Measurements from ENCODE around the gene SENP5. TPM values are rescaled to one million over a fixed set of nuclear protein-coding genes. Genes with fewer than 3 reads are reported as not detected.

Gene SENP5
- polyA plus RNA-seq, 4 donors: 17.6 to 37.8 (median 24.4) TPM

- no peak for DNase-seq (ENCODE audit: low read depth in 4 of 4, low spot score in 2 of 4)
Observed at GRCh38 chr3:196966526-196967401, 99.0 kb downstream of the SENP5 start.

DNA sequence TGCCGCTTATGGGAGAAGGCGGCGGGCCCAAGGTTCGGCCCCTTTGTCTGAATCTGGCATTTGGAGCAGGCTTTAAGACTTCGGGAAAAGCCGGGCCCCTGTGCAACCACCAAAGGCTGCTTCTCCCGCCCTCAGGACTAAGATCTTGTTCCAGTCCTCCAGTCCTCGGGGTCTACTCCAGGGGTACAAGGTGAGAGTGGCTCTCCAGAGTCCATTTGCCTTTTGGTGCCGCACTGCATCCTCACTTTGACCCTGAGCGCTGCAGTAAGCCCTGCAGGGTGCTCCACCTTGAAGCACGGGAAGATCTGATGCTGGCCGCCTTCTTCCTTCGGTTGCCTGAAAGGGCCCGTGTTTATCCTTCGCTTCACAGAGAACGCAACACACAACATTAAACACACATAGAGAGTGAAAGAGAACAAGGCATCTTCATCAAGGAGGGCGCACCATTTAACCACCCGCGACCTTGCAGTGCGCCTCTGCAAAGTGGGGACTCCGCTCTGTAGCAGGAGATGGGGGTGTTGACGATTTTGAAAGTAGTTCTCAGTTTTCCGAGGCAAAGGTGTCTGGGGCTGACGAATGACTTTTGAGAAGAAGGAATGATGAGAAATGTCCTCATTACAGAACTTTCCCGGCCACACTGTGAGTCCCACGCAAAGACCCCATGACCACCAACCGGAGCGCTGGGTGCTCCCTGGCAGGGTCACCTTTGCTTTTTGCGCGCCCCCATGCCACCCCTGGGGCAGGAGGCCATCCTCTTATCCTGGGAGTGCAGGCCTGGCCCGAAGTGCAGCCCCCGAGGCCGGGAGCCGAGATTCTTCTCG is 99.9 kb downstream of the SENP5 start:
- no peak for DNase-seq (ENCODE audit: low read depth in 4 of 4, low spot score in 2 of 4)

DNA sequence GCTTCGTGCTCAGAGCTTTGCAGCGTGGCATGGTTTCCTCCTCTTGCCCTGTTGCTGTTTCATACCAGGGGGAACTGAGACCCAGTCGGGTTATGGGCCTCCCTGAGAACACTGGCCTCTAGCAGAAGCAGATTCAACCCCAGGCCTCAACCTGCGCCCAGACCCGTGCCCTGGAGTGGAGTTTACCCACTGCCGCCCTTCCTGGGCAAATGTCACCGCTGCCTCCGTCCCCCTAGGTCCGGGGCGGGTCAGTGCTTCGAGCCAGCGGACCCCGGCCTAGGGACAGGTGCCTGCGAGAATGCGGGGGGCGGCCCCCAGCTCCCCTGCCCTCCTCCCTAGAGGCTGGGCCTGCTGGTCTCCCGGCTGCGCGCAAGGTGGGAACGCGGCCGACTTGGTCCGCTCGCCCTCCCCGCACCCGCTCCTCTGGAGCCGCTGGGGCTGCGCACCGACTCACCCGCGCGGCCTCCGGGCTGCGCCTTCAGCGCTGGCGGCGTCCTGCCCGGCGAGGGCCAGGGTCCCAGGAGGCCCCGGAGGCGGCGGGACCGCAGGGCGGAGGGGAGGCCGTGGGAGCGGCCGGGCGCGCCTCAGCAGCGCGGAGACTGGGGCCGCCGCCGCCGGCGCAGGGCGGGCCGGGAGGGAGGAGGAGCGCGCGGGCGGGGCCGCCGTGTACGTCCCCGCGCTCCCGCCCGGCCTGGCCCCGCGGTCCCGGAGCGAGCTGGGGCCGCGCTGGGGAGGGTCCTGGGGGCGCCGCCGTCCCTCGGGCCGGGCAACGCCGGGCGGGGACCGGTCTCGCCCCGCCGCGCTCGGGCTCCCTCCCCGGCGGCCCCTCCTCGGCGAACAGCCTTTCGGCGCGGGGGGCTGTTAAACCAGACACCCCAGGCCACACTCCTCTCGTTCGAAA is 100.8 kb downstream of the SENP5 start, which contains the start of gene PIGZ:
TSS of gene PIGZ (minus strand) at position 601 of the 901 bp plus-strand sequence. CDS start 16,802 bp downstream, outside the sequence.
- DNase-seq (ENCODE audit: low read depth in 4 of 4, low spot score in 2 of 4): no peak

- no peak for DNase-seq (ENCODE audit: low read depth in 4 of 4, low spot score in 2 of 4)
Observed at GRCh38 chr3:196969134-196969659, 101.5 kb downstream of the SENP5 start.

DNA sequence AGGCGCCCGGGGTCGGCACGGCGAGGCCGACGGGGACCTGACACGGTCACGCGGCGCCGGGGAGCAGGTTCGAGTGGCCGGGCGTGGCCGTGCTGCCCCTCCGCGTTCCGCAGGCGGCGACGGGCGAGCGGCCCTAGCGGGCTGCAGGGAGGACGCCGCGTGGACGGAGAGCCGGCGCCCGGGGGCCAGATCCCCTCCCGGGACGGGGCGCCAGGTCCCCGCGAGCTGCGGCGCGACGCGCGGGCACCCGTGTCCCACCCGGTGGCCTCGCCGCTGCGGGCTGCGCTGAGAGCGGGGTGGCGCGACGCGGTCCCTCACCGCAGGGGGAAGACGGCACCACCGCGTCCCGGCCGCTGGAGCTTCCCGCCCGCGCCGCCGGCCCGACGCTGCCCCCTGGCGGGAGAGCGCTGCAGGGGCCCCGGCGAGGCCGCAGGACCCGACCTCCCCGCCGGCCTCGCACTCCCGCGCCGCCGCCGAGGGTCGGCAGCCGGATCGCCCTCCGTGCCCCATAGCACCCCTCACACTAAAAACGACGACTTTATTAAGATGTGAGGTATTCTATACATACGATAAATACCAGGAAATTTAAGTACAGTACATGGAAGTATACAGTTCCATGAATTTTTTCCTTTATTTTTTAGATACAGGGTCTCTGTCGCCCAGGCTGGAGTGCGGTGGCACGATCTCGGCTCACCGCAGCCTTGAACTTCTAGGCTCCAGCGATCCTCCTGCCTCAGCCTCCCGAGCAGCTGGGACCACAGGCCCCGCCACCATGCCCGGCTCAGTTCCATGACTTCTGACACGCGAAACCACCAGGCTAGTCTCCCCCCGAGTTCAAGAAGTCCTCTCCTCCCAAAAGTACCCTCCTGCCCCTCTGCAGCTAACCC is 102.2 kb downstream of the SENP5 start:
- no peak for DNase-seq (ENCODE audit: low read depth in 4 of 4, low spot score in 2 of 4)

DNA sequence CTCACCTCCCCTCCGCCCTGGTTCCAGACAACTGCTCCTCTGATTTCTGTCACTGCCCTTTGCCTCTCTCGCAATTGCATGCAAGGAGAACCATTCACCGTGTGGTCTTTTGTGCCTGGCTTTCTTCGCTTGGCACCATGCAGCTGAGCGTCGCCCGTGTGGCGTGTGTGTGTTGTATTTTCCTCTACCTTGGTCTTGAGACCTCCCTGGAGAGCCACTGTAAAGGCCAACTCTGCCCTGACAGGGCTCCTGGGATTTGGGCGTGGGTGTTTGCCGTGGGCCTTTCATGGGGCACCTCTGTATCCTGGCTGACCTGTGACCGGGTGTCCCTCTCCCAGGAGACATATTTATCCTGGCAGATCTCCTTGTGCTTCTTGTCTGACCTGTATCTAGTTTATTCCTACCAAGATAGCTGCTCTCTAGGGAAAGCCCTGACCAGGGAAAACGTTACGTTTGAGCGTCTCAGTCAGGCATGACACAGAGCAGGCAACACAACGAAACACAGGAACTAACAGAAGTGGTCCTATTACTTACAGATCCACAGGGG is 102.9 kb downstream of the SENP5 start:
- DNase-seq (ENCODE audit: low read depth in 4 of 4, low spot score in 2 of 4): no peak

- DNase-seq (ENCODE audit: low read depth in 4 of 4, low spot score in 2 of 4): no peak
Observed at GRCh38 chr3:196971094-196971698, 103.5 kb downstream of the SENP5 start.

GRCh38 chr3:196974661-196975060 is 106.9 kb downstream of the SENP5 start:
- no peak for DNase-seq (ENCODE audit: low read depth in 4 of 4, low spot score in 2 of 4)

DNA sequence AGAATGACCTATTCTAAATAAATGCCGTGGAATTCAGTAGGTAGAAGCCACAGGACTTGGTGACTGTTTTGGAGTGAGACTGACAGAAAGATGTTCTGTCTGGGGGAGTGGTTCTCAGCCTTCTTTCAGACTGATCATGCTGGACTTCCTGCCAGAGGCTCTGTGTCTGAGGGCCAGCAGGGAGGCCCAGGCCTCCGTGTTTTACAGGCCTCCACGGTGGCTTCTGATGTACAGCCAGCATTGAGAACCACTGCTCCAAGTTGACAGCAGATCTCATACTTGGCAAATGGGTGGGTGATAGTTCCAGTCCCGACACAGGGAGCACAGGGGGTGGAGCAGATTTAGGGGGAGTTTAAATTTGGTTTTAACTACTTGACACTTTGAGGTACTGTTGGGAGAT is 107.6 kb downstream of the SENP5 start:
- DNase-seq (ENCODE audit: low read depth in 4 of 4, low spot score in 2 of 4): no peak

- DNase-seq (ENCODE audit: low read depth in 4 of 4, low spot score in 2 of 4): no peak
Observed at GRCh38 chr3:196976941-196977340, 109.2 kb downstream of the SENP5 start.

DNA sequence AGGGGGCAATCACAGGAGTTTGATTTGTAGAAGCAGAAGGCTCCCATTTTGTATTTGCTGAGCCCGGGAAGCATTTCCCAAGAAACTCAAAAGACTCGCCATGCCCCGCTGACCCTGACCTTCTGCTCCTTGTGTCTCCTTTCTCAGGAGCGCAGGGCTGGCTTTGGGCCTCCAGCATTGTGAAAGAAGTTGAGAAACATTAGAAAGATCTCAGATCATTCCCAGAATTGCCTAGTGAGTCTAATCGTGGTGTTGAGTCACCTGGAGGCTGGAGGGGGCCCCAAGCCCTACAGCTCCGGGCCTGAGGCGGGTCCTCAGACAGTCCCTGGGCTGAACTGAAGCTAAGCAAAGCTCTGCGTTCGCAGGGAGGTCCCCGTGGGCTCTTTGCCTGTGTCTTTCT is 111.8 kb downstream of the SENP5 start:
- no peak for DNase-seq (ENCODE audit: low read depth in 4 of 4, low spot score in 2 of 4)

GRCh38 chr3:196981657-196982056 is 113.9 kb downstream of the SENP5 start:
- no peak for DNase-seq (ENCODE audit: low read depth in 4 of 4, low spot score in 2 of 4)

DNA sequence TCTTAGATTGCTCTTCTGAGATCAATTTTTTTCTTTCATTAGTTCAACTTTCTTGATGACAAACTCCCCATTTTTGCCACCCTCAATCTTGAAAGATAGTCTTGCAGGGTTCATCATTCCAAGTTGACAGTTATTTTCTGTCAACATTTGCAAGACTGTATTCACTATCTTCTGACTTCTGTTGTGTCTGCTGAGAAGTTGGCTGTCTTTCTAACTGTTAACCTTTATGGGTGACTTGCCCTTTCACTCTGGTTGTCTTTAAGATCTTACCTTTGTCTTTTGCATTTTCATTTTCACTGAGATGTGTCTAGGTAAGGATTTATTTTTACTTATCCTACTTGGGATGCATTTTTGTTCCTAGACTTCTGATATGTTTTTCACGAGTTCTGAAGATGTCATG is 115.5 kb downstream of the SENP5 start:
- DNase-seq (ENCODE audit: low read depth in 4 of 4, low spot score in 2 of 4): no peak

Other genes with a start within 250 kb of the SENP5 start
- gene NRROS, start 228.2 kb upstream of the SENP5 start, polyA plus RNA-seq (ENCODE audit: insufficient read length in 4 of 4): 1 to 10 TPM; 2.4 to 4.2 (median 3.7) TPM
- 1 to 10 TPM; 5.0 to 5.8 (median 5.3) TPM for gene CEP19, start 155.7 kb upstream of the SENP5 start, polyA plus RNA-seq (ENCODE audit: insufficient read length in 4 of 4)
- 10 to 100 TPM; 27.3 to 33.3 (median 29.7) TPM for gene PIGX, start 155.5 kb upstream of the SENP5 start, polyA plus RNA-seq (ENCODE audit: insufficient read length in 4 of 4)
- 10 to 100 TPM; 70.4 to 84.0 (median 76.9) TPM for gene PAK2, start 128.1 kb upstream of the SENP5 start, polyA plus RNA-seq (ENCODE audit: insufficient read length in 4 of 4)
- gene NCBP2, start 74.6 kb downstream of the SENP5 start, polyA plus RNA-seq (ENCODE audit: insufficient read length in 4 of 4): 100 to 1,000 TPM in 2 of 4 donors, 10 to 100 TPM in 2; 91.2 to 113 (median 99.1) TPM
- gene PIGZ, start 100.9 kb downstream of the SENP5 start, polyA plus RNA-seq (ENCODE audit: insufficient read length in 4 of 4): 1 to 10 TPM; 1.2 to 2.9 (median 2.1) TPM
- 1 to 10 TPM; 2.1 to 3.7 (median 3.0) TPM for gene MELTF, start 161.9 kb downstream of the SENP5 start, polyA plus RNA-seq (ENCODE audit: insufficient read length in 4 of 4)